KOPT-K1 (cell line): ENCODE results near the gene COASY.
A peak's percentile ranks its signal among the peaks of the same experiment; 100 is the strongest.

Source experiments
- H3K27ac ChIP-seq: fragments of 200-600 bp; sonication (generic); 2 replicates; pipeline ENCODE4 v1.5.1; 2016; ENCODE audit warnings: antibody characterized with exemption, mild to moderate bottlenecking, low read depth, low read length; ENCODE audit not compliant: poor library complexity, severe bottlenecking
- H3K36me3 ChIP-seq: fragments of 200-600 bp; sonication (generic); 2 replicates; pipeline ENCODE4 v1.5.1; 2017; ENCODE audit warnings: antibody characterized with exemption, mild to moderate bottlenecking, low read length, moderate library complexity; ENCODE audit not compliant: insufficient read depth
- H3K9me3 ChIP-seq: fragments of 200-600 bp; sonication (generic); 2 replicates; pipeline ENCODE4 v1.5.1; 2017; ENCODE audit warnings: antibody characterized with exemption, low read length, mild to moderate bottlenecking; ENCODE audit not compliant: insufficient read depth, poor library complexity, severe bottlenecking

COASY gene

DNA sequence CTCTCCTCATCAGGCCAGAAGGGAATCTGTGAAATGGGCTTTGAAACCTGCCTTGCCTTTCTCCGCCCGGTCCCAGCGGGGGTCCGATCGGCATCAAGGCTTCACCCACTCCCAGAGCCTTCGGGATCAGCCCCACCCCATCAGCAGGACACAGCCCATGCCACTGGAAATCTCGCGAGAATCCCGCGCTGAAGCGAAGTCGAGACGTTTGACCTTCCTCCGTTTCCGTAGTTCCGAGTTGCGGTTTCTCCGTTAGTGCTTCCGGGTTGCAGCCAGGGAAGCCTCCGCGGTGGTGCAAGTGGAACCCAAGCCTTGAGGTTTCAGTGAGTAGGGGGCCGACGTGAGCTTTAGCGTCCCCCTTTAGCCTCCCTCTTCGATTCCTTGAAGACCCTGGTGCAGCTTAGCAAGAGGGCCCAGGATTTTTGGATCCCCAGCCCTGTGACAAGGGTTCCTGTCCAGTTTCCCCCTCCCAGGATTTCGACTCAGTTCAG lies at the start of gene COASY:
Gene COASY, plus strand, starts transcription at position 252 of the 491 bp plus-strand sequence. CDS start 475 bp downstream, outside the sequence.
- Histone ChIP-seq H3K27ac (peak within 1 kb of the TSS; percentile 76), H3K36me3 (peaks cover 32% of the 10 kb centered on the region), H3K9me3 (no peaks in the 10 kb centered on the region)

DNA sequence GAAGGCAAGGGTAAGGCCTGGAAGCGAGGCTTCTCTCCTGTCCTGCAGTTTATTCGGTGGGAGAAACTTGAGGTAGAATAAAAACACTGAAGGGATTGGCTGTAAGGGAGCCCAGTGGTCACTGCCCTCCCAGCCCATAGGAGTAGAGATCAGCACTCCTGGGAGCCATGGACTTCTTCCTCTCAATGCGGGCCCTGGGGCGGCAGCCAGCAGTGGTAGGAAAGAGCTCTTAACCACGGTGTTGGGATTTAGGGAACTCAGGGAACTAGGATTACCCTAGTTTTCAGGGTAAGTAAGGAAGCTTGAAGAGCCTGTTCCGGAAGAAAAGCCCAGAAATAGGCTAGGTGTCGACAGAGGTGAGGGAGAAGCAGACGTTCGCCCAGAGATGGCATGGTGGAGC lies 49.7 kb upstream of the COASY start:
- Histone ChIP-seq H3K27ac (no peak overlapping the region), H3K36me3 (no peaks in the 10 kb centered on the region), H3K9me3 (no peaks in the 10 kb centered on the region)

GRCh38 chr17:42512733-42513251 lies 49.2 kb upstream of the COASY start:
- no peak overlapping the region for H3K27ac ChIP-seq
- H3K9me3 ChIP-seq, result no peaks in the 10 kb centered on the region
- no peaks in the 10 kb centered on the region for H3K36me3 ChIP-seq

GRCh38 chr17:42513686-42514085 lies 48.3 kb upstream of the COASY start:
- Histone ChIP-seq H3K9me3 (no peaks in the 10 kb centered on the region), H3K36me3 (no peaks in the 10 kb centered on the region), H3K27ac (no peak overlapping the region)

DNA sequence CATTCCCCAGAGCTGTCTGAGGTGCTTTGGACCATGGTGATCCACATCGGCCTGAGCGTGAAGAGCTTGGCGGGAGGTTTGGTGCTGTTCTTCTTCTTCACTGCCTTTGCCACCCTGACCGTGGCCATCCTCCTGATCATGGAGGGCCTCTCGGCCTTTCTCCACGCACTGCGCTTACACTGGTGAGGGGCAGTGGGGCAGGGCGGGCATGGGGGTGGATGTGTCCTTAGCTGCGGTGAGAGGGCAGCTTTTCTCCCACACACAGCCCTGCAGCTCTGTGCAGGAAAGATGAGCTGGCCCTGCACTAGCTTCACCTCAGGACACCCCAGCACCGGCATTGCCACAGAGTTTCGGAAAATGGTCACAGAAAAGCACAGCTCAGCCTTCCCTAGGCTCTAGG lies 47.7 kb upstream of the COASY start:
- H3K36me3 ChIP-seq, result no peaks in the 10 kb centered on the region
- no peaks in the 10 kb centered on the region for H3K9me3 ChIP-seq
- no peak overlapping the region for H3K27ac ChIP-seq

DNA sequence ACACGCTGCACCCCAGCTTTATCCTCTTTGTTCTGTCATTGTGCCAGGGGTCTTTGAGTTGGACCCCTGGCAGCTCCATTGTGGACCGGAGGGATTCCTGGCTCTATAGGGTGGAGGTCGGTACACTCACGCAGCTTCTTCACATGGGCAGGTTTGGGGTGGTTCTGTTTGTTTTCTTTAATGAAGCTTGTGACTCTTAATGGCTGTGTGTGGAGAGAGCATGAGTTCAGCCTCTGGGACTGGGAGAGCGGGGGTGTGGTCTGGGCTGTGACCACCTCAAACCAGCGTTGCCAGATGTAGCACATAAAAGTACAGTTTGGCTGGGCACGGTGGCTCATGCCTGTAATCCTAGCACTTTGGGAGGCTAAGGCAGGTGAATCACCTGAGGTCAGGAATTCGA lies 47.1 kb upstream of the COASY start:
- Histone ChIP-seq H3K27ac (no peak overlapping the region), H3K36me3 (no peaks in the 10 kb centered on the region), H3K9me3 (no peaks in the 10 kb centered on the region)

- Histone ChIP-seq H3K36me3 (no peaks in the 10 kb centered on the region), H3K27ac (no peak overlapping the region), H3K9me3 (no peaks in the 10 kb centered on the region)
These were observed 44.4 kb upstream of the COASY start for GRCh38 chr17:42517516-42517915.

DNA sequence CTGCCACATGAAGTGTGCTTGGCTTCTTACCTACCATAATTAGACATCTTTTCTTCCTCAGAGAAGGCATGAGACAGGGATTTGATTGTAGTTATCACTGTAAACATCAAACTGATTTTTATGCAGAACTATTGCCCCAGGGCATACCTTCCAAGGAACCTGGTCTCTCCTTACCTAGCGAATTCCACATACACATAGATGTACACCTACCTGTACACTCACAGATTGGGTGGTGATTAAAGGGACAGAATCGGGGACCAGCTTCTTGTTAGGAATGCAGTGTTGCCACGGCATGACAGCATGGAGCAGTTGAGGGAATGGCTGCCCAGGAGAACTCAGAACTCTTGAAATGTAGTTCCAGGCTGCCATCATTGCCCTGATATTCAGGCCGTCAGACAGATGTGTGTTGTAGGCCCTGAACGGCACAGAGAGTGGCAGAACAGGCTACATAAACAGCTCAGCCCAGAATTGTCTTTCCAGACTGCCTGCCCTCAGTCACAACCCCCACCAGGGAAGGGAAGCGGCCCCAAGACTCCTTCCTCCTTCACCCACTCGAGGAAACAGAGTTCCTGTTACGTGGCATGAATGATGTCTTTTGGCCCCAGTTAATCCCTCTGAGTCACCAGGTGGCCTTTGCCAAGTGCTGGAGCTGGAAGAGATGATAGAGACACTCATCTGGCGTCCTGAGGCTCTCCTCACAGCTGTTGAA lies 43.7 kb upstream of the COASY start:
- no peaks in the 10 kb centered on the region for H3K36me3 ChIP-seq
- no peak overlapping the region for H3K27ac ChIP-seq
- H3K9me3 ChIP-seq, result no peaks in the 10 kb centered on the region

DNA sequence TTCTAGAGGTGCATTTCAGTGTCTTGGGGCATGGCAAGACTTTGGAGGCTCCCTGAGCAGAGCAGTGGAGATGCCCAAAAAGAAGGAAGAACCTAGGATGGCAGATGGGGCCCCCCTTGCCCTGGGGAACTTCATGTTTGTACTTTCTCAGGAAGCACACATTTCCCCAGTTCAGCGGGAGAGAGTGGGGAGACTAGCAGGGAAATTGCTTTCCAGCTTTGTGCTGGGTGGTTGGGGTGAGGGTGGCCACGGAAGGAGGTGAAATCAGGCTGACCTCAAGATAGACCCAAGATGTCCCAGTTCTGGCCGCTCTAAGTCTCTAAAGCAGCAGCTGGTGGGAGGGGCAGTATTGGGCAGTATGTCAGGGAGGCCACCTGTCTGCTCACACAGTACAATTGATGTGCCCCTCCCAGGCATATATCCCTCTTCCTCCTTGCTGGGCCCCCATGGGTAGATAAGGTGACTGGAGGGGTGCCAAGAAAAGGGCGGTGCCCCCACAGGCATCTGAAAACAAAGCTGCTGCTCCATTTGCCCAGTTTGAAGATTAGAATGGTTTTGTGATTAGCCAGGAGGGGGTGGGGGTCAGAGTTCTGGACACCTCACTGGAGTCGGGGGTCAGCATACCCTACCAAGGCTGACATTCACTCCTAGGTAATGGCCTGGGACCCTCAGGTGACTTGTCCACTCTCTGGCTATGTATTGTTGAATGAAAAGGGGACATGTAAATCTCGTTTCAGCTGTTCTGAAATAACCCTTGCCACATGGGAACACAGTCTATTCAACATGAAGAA lies 43.0 kb upstream of the COASY start:
- Histone ChIP-seq H3K27ac (no peak overlapping the region), H3K9me3 (no peaks in the 10 kb centered on the region), H3K36me3 (no peaks in the 10 kb centered on the region)

DNA sequence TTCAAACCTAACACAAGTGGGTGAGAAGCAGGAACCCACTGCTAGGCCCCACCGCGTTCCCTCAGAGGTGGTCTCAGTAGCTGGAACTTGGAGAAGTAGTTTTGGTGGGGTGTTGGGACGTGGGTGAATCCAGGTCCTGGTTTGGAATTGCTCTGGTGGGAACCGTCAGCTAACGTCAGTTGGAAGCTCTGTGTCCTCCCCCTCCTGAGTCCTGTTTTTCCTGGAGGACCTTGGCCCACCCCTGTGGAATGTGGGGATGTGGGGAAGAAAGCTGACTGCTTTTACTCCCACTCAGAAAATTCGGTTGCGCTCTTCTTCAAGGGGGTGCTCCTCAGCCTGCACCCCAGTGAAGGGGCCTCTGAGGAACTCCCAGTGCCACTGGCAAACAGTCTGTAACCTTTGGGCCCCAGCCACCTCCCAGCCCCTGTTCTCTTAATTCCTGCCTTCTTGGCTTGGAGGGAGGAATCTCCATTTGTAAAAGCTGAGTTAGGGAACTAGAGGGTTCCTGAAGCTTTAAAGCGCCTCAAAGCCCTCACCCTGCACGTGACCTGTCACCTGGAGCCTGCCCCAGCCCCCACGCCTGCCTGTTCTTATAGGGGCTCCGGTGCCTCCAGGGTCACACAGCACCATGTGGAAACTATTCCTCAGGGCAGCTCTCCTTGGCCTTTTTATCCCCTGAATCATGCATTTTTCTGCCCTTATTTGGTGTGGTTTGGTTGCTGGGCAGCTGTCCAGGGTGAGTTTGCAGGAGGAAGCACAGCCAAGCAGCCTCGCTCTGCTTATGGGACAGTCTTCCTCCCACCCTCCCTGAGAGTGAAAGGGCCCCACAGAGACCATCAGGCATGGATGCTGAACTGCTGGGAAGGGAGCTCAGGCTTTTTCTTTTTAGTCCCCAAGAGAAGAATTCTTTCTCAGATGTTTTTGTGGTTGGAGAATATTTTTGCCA lies 42.1 kb upstream of the COASY start:
- Histone ChIP-seq H3K9me3 (no peaks in the 10 kb centered on the region), H3K27ac (no peak overlapping the region), H3K36me3 (no peaks in the 10 kb centered on the region)

DNA sequence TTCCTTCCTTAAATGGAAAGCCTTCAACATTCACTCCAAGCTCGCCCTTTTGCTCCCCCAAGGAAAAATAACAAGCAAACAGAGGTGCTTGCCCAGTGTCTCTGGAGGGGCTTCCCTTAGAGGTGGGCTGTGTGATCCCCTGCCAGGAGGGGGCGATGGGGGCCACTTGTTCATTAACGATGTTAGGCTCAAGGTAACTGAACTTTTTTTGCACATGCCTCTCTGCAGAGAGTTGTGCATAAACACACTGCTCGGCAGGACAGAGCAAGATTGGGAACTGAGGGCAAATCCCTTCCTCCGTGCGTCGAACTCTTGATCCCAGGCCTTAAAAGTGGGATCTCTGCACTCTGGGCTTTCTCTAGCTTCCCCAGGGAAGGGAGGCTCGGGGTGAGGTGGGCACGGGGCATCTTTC lies 41.4 kb upstream of the COASY start:
- Histone ChIP-seq H3K36me3 (no peaks in the 10 kb centered on the region), H3K27ac (no peak overlapping the region)

GRCh38 chr17:42521036-42521435 lies 40.9 kb upstream of the COASY start:
- no peaks in the 10 kb centered on the region for H3K9me3 ChIP-seq
- H3K27ac ChIP-seq, result no peak overlapping the region
- no peaks in the 10 kb centered on the region for H3K36me3 ChIP-seq

More for the DNA sequence above, 41.4 kb upstream of the COASY start:
- no peaks in the 10 kb centered on the region for H3K9me3 ChIP-seq

DNA sequence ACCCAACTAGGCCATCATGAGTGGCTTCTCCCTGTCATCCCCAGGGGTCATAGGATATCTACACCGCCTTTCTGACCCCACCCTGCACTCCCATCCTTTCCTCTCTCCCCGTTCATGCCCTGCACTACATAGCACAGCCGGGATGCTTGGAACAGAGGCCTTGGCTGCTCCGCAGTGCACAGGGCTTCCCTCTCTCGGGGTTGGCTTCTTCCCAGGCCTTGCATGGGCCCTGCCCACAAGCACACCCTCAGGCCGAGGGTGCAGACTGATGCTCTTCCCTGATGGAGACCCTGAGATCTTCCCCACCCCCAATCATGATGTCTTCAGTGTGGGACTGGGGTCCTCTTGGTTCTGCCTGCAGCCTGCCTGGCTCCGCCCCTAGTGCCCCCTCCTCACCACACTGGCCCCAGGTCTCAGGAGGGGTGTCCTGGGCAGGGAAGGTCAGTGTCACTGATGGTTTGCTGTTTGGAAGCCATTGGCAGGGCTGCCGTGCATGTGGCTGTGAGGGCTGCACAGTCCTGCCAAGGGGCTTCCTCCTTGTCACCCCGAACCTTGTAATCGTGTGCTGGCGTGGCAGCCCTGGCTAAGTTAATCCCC lies 40.2 kb upstream of the COASY start:
- Histone ChIP-seq H3K27ac (no peak overlapping the region), H3K36me3 (no peaks in the 10 kb centered on the region), H3K9me3 (no peaks in the 10 kb centered on the region)

DNA sequence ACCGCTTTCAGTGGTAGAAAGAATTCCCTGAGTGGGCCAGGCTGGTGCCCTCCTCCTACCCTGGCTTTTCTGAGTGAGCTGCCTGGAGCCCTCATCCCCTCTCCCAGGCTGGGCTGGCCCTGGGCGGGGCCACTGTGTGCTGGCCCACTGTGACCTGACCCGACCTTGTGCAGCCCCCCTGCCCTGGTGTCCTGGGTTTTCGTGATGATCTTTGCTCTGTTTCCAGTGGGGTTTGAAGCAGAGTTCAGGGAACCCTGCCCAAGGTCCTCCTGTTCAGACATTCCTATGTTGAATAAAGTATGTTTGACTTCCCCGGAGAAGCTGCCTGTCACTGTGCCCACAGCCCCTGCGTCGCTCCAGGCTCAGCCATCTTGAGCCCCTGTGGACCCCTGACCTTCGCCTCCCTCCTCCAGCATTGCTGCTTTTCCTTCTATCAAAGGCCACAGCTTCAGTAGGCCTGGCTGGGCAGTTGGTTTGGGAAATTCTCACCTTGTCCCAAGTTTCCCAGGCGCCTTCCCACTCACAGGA lies 39.6 kb upstream of the COASY start:
- H3K9me3 ChIP-seq, result no peaks in the 10 kb centered on the region
- no peak overlapping the region for H3K27ac ChIP-seq
- H3K36me3 ChIP-seq, result no peaks in the 10 kb centered on the region
